ENCODE measurements around the gene SCGB1A1.
A peak's percentile ranks its signal among the peaks of the same experiment; 100 is the strongest.
"Not testable (repeated sequence)": the region's sequence is repeated elsewhere in the genome, so short reads cannot be mapped to it uniquely, and the experiment has no call there.

Gene SCGB1A1

GRCh38 chr11:62418733-62419132, at the start of gene SCGB1A1:
Gene SCGB1A1 (plus strand): TSS chr11:62419033. CDS start chr11:62419096, 63 bp downstream.
- DNase-seq (ENCODE audit: low read depth), result no peak

- peak; percentile 18 for DNase-seq (ENCODE audit: low read depth)
Observed at GRCh38 chr11:62370743-62371440, 47.9 kb upstream of the SCGB1A1 start.

- no peak for DNase-seq (ENCODE audit: low read depth)
Observed at GRCh38 chr11:62372871-62373270, 46.0 kb upstream of the SCGB1A1 start.

GRCh38 chr11:62373464-62374119, 45.2 kb upstream of the SCGB1A1 start:
- no peak for DNase-seq (ENCODE audit: low read depth)

GRCh38 chr11:62374801-62375200, 44.0 kb upstream of the SCGB1A1 start:
- no peak for DNase-seq (ENCODE audit: low read depth)

GRCh38 chr11:62378459-62379063, 40.3 kb upstream of the SCGB1A1 start:
- DNase-seq (ENCODE audit: low read depth), result not testable (repeated sequence)

- not testable (repeated sequence) for DNase-seq (ENCODE audit: low read depth)
Observed at GRCh38 chr11:62379586-62379985, 39.2 kb upstream of the SCGB1A1 start.

- DNase-seq (ENCODE audit: low read depth), result peak; percentile 24
Observed at GRCh38 chr11:62380821-62381245, 38.0 kb upstream of the SCGB1A1 start.

GRCh38 chr11:62383822-62384221, 35.0 kb upstream of the SCGB1A1 start:
- no peak for DNase-seq (ENCODE audit: low read depth)

- not testable (repeated sequence) for DNase-seq (ENCODE audit: low read depth)
Observed at GRCh38 chr11:62386083-62386482, 32.8 kb upstream of the SCGB1A1 start.

GRCh38 chr11:62387381-62387780, 31.5 kb upstream of the SCGB1A1 start:
- no peak for DNase-seq (ENCODE audit: low read depth)

- DNase-seq (ENCODE audit: low read depth), result no peak
Observed at GRCh38 chr11:62388999-62389398, 29.8 kb upstream of the SCGB1A1 start.

- DNase-seq (ENCODE audit: low read depth), result no peak
Observed at GRCh38 chr11:62390237-62390636, 28.6 kb upstream of the SCGB1A1 start.

GRCh38 chr11:62390722-62391121, 28.1 kb upstream of the SCGB1A1 start:
- no peak for DNase-seq (ENCODE audit: low read depth)

- DNase-seq (ENCODE audit: low read depth), result no peak
Observed at GRCh38 chr11:62391642-62392425, 27.0 kb upstream of the SCGB1A1 start.

- DNase-seq (ENCODE audit: low read depth), result no peak
Observed at GRCh38 chr11:62392506-62392905, 26.3 kb upstream of the SCGB1A1 start.

GRCh38 chr11:62393061-62393611, 25.7 kb upstream of the SCGB1A1 start:
- no peak for DNase-seq (ENCODE audit: low read depth)

GRCh38 chr11:62393735-62394134, 25.1 kb upstream of the SCGB1A1 start:
- no peak for DNase-seq (ENCODE audit: low read depth)

- peak; percentile 27 for DNase-seq (ENCODE audit: low read depth)
Observed at GRCh38 chr11:62394825-62395538, 23.9 kb upstream of the SCGB1A1 start.

GRCh38 chr11:62395885-62396551, 22.8 kb upstream of the SCGB1A1 start:
- no peak for DNase-seq (ENCODE audit: low read depth)

All from activated gamma-delta T cell treated with anti-CD3 and anti-CD28 coated beads, Interleukin-2, amount 50 U/mL, for 16 hours (primary cell).